ENCODE data around the gene POM121.
"Not testable (repeated sequence)": the region's sequence is repeated elsewhere in the genome, so short reads cannot be mapped to it uniquely, and the experiment has no call there.

The POM121 gene

DNA sequence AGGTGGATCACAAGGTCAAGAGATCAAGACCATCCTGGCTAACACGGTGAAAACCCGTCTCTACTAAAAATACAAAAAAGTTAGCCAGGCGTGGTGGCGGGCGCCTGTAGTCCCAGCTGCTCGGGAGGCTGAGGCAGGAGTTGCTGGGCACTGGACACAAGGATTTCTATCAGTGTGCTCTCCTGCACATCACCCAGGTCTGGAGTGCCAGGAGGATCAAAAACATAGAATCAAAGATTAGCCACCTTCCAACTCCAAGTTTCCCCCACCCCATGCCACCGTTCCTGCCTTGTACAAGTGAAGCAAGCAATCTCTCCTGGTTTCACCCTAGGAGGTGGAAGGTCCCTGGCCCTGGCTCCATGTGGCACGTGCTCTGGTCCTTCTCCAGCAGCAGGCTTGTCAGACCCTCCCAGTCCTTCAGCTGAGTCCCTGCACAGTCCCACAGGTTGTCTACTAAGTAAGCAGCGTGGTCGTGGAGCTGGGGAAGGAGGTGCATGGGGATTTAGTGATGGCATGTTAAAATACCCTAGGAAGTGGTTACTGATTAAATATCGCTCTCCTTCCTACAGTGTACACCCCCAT is 73.1 kb downstream of the POM121 start:
- DNase-seq (ENCODE audit: low spot score) = not testable (repeated sequence)

All from CD4-positive, alpha-beta T cell treated with Interleukin-6 at 100 ng/mL for 8 hours (primary cell).